DOHH2 (cell line): Measurements from ENCODE around the gene FOXD2.

Experiments used
- H3F3A ChIP-seq: fragments of 200-600 bp; sonication (generic), shearing (Covaris generic); 2 replicates; pipeline ENCODE4 v1.6.0; 2016; ENCODE audit warnings: antibody characterized with exemption, mild to moderate bottlenecking; ENCODE audit not compliant: control insufficient read depth, insufficient read depth
- H3K27ac ChIP-seq: fragments of 200-600 bp; sonication (generic); 2 replicates; pipeline ENCODE4 v1.5.1; 2014; ENCODE audit warnings: low read depth, mild to moderate bottlenecking, low read length, moderate library complexity
- H3K27me3 ChIP-seq: fragments of 200-600 bp; sonication (generic); 2 replicates; pipeline ENCODE4 v1.6.1; 2014; ENCODE audit warnings: mild to moderate bottlenecking, low read length, mixed read lengths; ENCODE audit not compliant: control insufficient read depth
- H3K36me3 ChIP-seq: fragments of 200-600 bp; sonication (generic); 2 replicates; pipeline ENCODE4 v1.6.1; 2014; ENCODE audit warnings: mild to moderate bottlenecking, low read length, moderate library complexity, mixed read lengths; ENCODE audit not compliant: control insufficient read depth
- H3K4me1 ChIP-seq: fragments of 200-600 bp; sonication (generic); 2 replicates; pipeline ENCODE4 v1.6.1; 2014; ENCODE audit warnings: mild to moderate bottlenecking, low read length, mixed read lengths; ENCODE audit not compliant: control insufficient read depth
- H3K4me2 ChIP-seq: fragments of 200-600 bp; sonication (generic); 2 replicates; pipeline ENCODE4 v1.6.0; 2014; ENCODE audit warnings: mild to moderate bottlenecking, low read length, moderate library complexity
- H3K4me3 ChIP-seq: fragments of 200-600 bp; sonication (generic); 2 replicates; pipeline ENCODE4 v1.5.1; 2014; ENCODE audit warnings: mild to moderate bottlenecking, low read length, mixed read lengths
- H3K79me2 ChIP-seq: fragments of 200-600 bp; sonication (generic); 2 replicates; pipeline ENCODE4 v1.6.1; 2014; ENCODE audit warnings: mild to moderate bottlenecking, low read length, mixed read lengths; ENCODE audit not compliant: control insufficient read depth
- H3K9me2 ChIP-seq: fragments of 200-600 bp; sonication (generic); replicated peaks from 2 replicates; pipeline ENCODE4 v1.6.1; 2014; ENCODE audit warnings: mild to moderate bottlenecking, low read length, mixed read lengths; ENCODE audit not compliant: control insufficient read depth
- H3K9me3 ChIP-seq: fragments of 200-600 bp; sonication (generic); 2 replicates; pipeline ENCODE4 v1.6.1; 2014; ENCODE audit warnings: antibody characterized with exemption, low read length, mixed read lengths; ENCODE audit not compliant: control insufficient read depth, insufficient read depth
- H4K20me1 ChIP-seq: fragments of 200-600 bp; sonication (generic); 2 replicates; pipeline ENCODE4 v1.6.0; 2014; ENCODE audit warnings: low read depth, mild to moderate bottlenecking, antibody characterized with exemption, low read length, moderate library complexity; ENCODE audit not compliant: control insufficient read depth, insufficient read depth
- EZH2phosphoT487 ChIP-seq: fragments of 200-600 bp; sonication (generic); IDR thresholded peaks from 2 replicates; pipeline ENCODE4 v1.6.1; 2017; ENCODE audit warnings: borderline replicate concordance, mild to moderate bottlenecking, antibody characterized with exemption, low read length, moderate library complexity, mixed read lengths
- TF ChIP-seq, protein P1 (sequence below): fragments of 200-600 bp; sonication (generic); IDR thresholded peaks from one replicate; pipeline ENCODE4 v1.5.1; 2014; ENCODE audit warnings: antibody characterized with exemption, mild to moderate bottlenecking, low read depth, low read length; ENCODE audit not compliant: poor library complexity, severe bottlenecking

The FOXD2 gene

DNA sequence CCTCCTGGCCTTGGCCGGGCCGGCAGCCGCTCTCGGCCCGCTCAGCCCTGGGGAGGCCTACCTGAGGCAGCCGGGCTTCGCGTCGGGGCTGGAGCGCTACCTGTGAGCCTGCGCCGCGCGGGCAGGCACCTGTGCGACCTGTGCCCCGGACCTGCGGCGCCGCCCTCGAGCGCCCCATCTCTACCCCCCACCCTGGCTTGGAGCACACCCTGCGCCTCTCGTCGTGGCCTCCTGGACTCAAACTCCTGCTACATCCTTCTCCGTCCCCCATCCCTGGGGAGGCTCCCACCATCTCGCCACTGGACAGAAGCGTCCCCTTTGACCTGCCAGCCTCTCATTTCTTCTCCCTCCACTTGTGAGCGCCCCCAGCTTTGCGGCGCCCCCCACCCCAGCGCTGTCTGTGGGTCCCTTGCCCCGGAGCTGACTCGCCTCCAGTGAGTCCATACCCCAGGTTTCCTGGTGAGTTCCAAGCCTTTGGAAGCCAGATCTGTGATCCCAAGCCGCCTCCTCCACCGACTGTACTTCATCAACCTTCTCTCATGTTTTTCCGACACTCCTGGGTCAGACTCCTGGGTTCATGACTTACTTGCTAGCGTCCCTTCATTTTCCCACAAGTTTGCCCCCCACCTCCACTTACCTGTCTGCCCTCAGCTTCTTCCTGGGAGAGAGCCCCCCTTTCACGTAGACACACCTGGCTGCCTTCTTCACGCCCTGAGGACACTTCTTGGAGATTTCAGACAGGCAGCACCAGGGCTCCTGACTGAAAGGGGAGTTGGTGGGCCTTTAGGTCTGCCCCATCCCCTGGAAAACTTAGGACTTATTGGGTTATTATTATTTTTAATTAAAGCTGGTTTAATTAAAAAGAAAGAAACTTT lies 20.4 kb upstream of the FOXD2 start:
- no peaks in the 10 kb centered on the region for H3K9me3 ChIP-seq
- H3K4me1 ChIP-seq: no peaks in the 10 kb centered on the region
- H3K36me3 ChIP-seq: no peaks in the 10 kb centered on the region
- no peaks in the 10 kb centered on the region for H3F3A ChIP-seq
- H3K4me2 ChIP-seq: no peak overlapping the region
- H3K9me2 ChIP-seq: no peaks in the 10 kb centered on the region
- TF ChIP-seq, protein P1, sequence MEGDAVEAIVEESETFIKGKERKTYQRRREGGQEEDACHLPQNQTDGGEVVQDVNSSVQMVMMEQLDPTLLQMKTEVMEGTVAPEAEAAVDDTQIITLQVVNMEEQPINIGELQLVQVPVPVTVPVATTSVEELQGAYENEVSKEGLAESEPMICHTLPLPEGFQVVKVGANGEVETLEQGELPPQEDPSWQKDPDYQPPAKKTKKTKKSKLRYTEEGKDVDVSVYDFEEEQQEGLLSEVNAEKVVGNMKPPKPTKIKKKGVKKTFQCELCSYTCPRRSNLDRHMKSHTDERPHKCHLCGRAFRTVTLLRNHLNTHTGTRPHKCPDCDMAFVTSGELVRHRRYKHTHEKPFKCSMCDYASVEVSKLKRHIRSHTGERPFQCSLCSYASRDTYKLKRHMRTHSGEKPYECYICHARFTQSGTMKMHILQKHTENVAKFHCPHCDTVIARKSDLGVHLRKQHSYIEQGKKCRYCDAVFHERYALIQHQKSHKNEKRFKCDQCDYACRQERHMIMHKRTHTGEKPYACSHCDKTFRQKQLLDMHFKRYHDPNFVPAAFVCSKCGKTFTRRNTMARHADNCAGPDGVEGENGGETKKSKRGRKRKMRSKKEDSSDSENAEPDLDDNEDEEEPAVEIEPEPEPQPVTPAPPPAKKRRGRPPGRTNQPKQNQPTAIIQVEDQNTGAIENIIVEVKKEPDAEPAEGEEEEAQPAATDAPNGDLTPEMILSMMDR: no peak
- no peak for TF ChIP-seq EZH2phosphoT487
- no peak overlapping the region for H3K27ac ChIP-seq
- no peaks in the 10 kb centered on the region for H3K27me3 ChIP-seq
- no peaks in the 10 kb centered on the region for H4K20me1 ChIP-seq
- H3K79me2 ChIP-seq: no peaks in the 10 kb centered on the region
- H3K4me3 ChIP-seq: no peak overlapping the region

DNA sequence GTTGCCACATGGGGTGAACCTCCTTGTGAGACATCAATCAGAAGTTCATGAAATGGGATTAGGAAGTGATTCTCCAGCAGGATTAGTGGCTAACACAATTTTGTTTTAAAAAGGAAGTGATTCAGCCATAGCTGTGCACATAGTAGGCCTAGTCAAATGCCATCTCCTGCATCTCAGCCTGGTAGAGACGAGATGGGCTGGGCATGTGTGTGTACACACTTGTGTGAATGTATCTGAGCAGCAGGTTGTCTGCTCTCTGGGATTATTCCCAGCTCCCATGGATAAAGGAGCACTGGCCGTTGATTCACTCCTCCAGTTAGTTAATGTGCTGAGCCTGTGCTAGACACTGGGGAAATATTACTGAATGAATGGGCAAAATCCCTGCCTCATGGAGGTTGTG lies 19.7 kb upstream of the FOXD2 start:
- no peaks in the 10 kb centered on the region for H3K9me3 ChIP-seq
- no peaks in the 10 kb centered on the region for H3K27me3 ChIP-seq
- H3K36me3 ChIP-seq: no peaks in the 10 kb centered on the region
- H3K4me2 ChIP-seq: no peak overlapping the region
- no peaks in the 10 kb centered on the region for H3K79me2 ChIP-seq
- no peaks in the 10 kb centered on the region for H3K4me1 ChIP-seq
- no peaks in the 10 kb centered on the region for H4K20me1 ChIP-seq
- H3K27ac ChIP-seq: no peak overlapping the region
- TF ChIP-seq, protein P1: no peak
- no peak for TF ChIP-seq EZH2phosphoT487
- no peak overlapping the region for H3K4me3 ChIP-seq
- no peaks in the 10 kb centered on the region for H3K9me2 ChIP-seq
- no peaks in the 10 kb centered on the region for H3F3A ChIP-seq

DNA sequence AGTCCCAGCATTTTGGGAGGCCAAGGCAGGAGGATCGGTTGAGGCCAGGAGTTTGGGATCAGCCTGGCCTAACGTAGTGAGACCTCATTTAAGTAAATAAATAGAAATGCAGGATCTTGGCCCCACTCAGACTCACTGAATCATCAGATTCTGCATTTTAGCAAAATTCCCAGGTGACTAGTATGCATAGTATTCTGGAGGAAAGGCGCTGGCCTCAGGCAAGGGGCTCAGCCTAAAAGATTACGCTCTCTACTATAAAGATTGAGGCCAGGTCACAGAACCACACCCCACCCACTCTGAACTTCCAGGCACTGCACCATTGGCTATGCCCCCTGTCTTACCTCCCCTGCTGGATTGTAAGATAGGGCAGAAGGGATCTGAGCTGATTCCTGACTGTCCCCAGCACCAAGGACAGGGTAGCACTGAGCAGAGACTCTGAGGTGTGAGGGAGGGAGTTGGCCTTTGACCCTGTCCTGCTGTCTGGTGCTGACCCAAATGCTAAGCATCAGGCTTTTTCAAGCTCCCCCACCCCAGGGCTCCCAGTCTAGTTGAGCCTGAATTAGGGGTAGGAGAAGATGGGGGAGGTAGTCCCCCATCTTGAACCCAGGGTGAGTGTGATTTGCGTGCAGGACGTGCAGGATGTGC lies 19.0 kb upstream of the FOXD2 start:
- no peaks in the 10 kb centered on the region for H3K27me3 ChIP-seq
- H3K4me1 ChIP-seq: no peaks in the 10 kb centered on the region
- no peaks in the 10 kb centered on the region for H3K79me2 ChIP-seq
- no peaks in the 10 kb centered on the region for H3K9me2 ChIP-seq
- no peak overlapping the region for H3K4me2 ChIP-seq
- H3K4me3 ChIP-seq: no peak overlapping the region
- no peaks in the 10 kb centered on the region for H4K20me1 ChIP-seq
- no peaks in the 10 kb centered on the region for H3K36me3 ChIP-seq
- no peaks in the 10 kb centered on the region for H3K9me3 ChIP-seq
- H3F3A ChIP-seq: no peaks in the 10 kb centered on the region
- TF ChIP-seq, protein P1: no peak
- no peak for TF ChIP-seq EZH2phosphoT487
- H3K27ac ChIP-seq: no peak overlapping the region
